ENCODE data around the gene LDOC1. TPM values are rescaled to one million over a fixed set of nuclear protein-coding genes. Genes with fewer than 3 reads are reported as not detected.
"Not testable (repeated sequence)": the region's sequence is repeated elsewhere in the genome, so short reads cannot be mapped to it uniquely, and the experiment has no call there.

The LDOC1 gene
- total RNA-seq, 4 donors from 2014 or later: 3.3 to 6.6 (median 6.0) TPM

- Histone ChIP-seq H3K4me1 (no peaks in the 10 kb centered on the region), H3K36me3 (no peaks in the 10 kb centered on the region), H3K27ac (replicated peaks in 1 of 4) (no peak overlapping the region), H3K4me3 (no peak overlapping the region), H3K27me3 (no peaks in the 10 kb centered on the region), H3K9me3 (peaks cover 0 to 15% (median 0%) of the 10 kb centered on the region in 4 donors)
- 83% methylated on average over 3 of the region's 3 CpGs for WGBS
- intact Hi-C loops (cut with DNase I): no loop called here
- TF ChIP-seq POLR2A (IDR thresholded peaks at IDR 0.05; ENCODE audit: low read depth): no peak
- no peak for TF ChIP-seq EP300 (IDR thresholded peaks at IDR 0.05)
- TF ChIP-seq CTCF (IDR thresholded peaks at IDR 0.05): no peak
- TF ChIP-seq POLR2AphosphoS5 (IDR thresholded peaks at IDR 0.05): no peak
- DNase-seq (ENCODE audit: extremely low spot score): no peak
Measured at GRCh38 chrX:141158084-141158483, 18.8 kb downstream of the LDOC1 start.

- intact Hi-C loops (cut with DNase I); H3K36me3 ChIP-seq; DNase-seq (ENCODE audit: extremely low spot score); H3K27ac ChIP-seq (replicated peaks in 1 of 4); H3K27me3 ChIP-seq; H3K4me3 ChIP-seq; H3K4me1 ChIP-seq: not testable (repeated sequence)
- 72% methylated on average over 3 of the region's 3 CpGs for WGBS
- H3K9me3 ChIP-seq: peaks cover 0 to 15% (median 0%) of the 10 kb centered on the region in 4 donors
Measured at GRCh38 chrX:141155231-141155630, 21.7 kb downstream of the LDOC1 start.

- no peaks in the 10 kb centered on the region for H3K27me3 ChIP-seq
- TF ChIP-seq POLR2AphosphoS5 (IDR thresholded peaks at IDR 0.05) (no peak), POLR2A (IDR thresholded peaks at IDR 0.05; ENCODE audit: low read depth) (no peak), EP300 (IDR thresholded peaks at IDR 0.05) (no peak), CTCF (IDR thresholded peaks at IDR 0.05) (no peak)
- H3K27ac ChIP-seq (replicated peaks in 1 of 4): no peak overlapping the region
- no peaks in the 10 kb centered on the region for H3K9me3 ChIP-seq
- no peaks in the 10 kb centered on the region for H3K4me1 ChIP-seq
- no peaks in the 10 kb centered on the region for H3K36me3 ChIP-seq
- 52% methylated on average over 3 of the region's 3 CpGs for WGBS
- no peak overlapping the region for H3K4me3 ChIP-seq
- no peak for DNase-seq (ENCODE audit: extremely low spot score)
- intact Hi-C loops (cut with DNase I): no loop called here
Measured at GRCh38 chrX:141142946-141143345, 34.0 kb downstream of the LDOC1 start.

GRCh38 chrX:141133272-141133671 is 43.7 kb downstream of the LDOC1 start:
- TF ChIP-seq POLR2AphosphoS5 (IDR thresholded peaks at IDR 0.05) (no peak), POLR2A (IDR thresholded peaks at IDR 0.05; ENCODE audit: low read depth) (no peak), CTCF (IDR thresholded peaks at IDR 0.05) (no peak), EP300 (IDR thresholded peaks at IDR 0.05) (no peak)
- no peak overlapping the region for H3K4me3 ChIP-seq
- no peaks in the 10 kb centered on the region for H3K9me3 ChIP-seq
- H3K36me3 ChIP-seq: no peaks in the 10 kb centered on the region
- no peak overlapping the region for H3K27ac ChIP-seq (replicated peaks in 1 of 4)
- intact Hi-C loops (cut with DNase I): no loop called here
- no peaks in the 10 kb centered on the region for H3K4me1 ChIP-seq
- no peak for DNase-seq (ENCODE audit: extremely low spot score)
- WGBS: 74% methylated on average over 8 of the region's 8 CpGs
- no peaks in the 10 kb centered on the region for H3K27me3 ChIP-seq

GRCh38 chrX:141127146-141127545 is 49.8 kb downstream of the LDOC1 start:
- no peak for TF ChIP-seq EP300 (IDR thresholded peaks at IDR 0.05)
- no peak for TF ChIP-seq POLR2AphosphoS5 (IDR thresholded peaks at IDR 0.05)
- TF ChIP-seq CTCF (IDR thresholded peaks at IDR 0.05): no peak
- no peak for TF ChIP-seq POLR2A (IDR thresholded peaks at IDR 0.05; ENCODE audit: low read depth)
- Histone ChIP-seq H3K27me3 (no peaks in the 10 kb centered on the region), H3K36me3 (no peaks in the 10 kb centered on the region), H3K4me3 (no peak overlapping the region), H3K9me3 (no peaks in the 10 kb centered on the region), H3K27ac (replicated peaks in 1 of 4) (no peak overlapping the region), H3K4me1 (no peaks in the 10 kb centered on the region)
- intact Hi-C loops (cut with DNase I): no loop called here
- no peak for DNase-seq (ENCODE audit: extremely low spot score)
- WGBS: 87% methylated on average over 2 of the region's 2 CpGs

Other genes with a start within 250 kb of the LDOC1 start
- gene SPANXB1, start 174.5 kb downstream of the LDOC1 start, total RNA-seq: not detected
- gene SPANXC, start 65.4 kb upstream of the LDOC1 start, total RNA-seq: not detected